GM23338 (cell line): ENCODE results near the gene PKHD1.

Experiments used
- EZH2phosphoT487 ChIP-seq: fragments of 200-600 bp; sonication (generic); IDR thresholded peaks from one replicate; pipeline ENCODE4 v1.8.1; 2018; ENCODE audit warnings: antibody characterized with exemption; ENCODE audit not compliant: unreplicated experiment
- POLR2AphosphoS5 ChIP-seq: IDR thresholded peaks from 2 replicates; pipeline ENCODE4 v1.6.1; 2016; ENCODE audit warnings: antibody characterized with exemption, low read depth
- TF ChIP-seq, protein P1 (sequence below), 2 experiments: fragments of 200-600 bp in 1 of 2; sonication (generic) in 1 of 2; conservative IDR thresholded peaks; 2 replicates each; pipeline versions ENCODE4 v1.5.1 to v1.6.1; 2016 to 2017; ENCODE audit warnings: antibody characterized with exemption in 2 of 2, low read depth in 2 of 2, mild to moderate bottlenecking in 2 of 2, moderate library complexity in 1 of 2
- TF ChIP-seq, protein P2 (sequence below): IDR thresholded peaks from one replicate; pipeline ENCODE4 v1.6.1; 2018; ENCODE audit warnings: antibody characterized with exemption; ENCODE audit not compliant: unreplicated experiment

DNA sequence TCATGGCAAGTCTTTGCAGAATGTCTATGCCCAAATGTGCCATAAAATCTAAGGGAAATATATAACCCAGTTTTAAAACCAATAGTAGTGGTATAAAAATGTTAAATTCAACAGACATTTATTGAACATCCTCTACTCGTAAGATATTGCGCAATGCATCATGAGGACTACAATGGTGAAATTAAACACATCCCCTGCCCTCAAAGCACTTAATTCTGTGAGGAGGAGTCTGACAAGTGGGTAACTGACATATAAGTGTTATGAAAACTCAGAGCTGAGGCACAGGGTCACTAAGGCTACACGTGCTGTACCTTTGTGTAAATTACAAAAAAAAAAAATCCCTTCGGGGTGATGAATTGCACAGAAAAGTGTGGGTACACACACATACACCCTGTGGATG, 6.2 kb downstream of the PKHD1 start:
- TF ChIP-seq, protein P1, sequence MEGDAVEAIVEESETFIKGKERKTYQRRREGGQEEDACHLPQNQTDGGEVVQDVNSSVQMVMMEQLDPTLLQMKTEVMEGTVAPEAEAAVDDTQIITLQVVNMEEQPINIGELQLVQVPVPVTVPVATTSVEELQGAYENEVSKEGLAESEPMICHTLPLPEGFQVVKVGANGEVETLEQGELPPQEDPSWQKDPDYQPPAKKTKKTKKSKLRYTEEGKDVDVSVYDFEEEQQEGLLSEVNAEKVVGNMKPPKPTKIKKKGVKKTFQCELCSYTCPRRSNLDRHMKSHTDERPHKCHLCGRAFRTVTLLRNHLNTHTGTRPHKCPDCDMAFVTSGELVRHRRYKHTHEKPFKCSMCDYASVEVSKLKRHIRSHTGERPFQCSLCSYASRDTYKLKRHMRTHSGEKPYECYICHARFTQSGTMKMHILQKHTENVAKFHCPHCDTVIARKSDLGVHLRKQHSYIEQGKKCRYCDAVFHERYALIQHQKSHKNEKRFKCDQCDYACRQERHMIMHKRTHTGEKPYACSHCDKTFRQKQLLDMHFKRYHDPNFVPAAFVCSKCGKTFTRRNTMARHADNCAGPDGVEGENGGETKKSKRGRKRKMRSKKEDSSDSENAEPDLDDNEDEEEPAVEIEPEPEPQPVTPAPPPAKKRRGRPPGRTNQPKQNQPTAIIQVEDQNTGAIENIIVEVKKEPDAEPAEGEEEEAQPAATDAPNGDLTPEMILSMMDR (conservative IDR thresholded peaks at IDR 0.05; ENCODE audit: low read depth in 2 of 2): no peak
- TF ChIP-seq, protein P2, sequence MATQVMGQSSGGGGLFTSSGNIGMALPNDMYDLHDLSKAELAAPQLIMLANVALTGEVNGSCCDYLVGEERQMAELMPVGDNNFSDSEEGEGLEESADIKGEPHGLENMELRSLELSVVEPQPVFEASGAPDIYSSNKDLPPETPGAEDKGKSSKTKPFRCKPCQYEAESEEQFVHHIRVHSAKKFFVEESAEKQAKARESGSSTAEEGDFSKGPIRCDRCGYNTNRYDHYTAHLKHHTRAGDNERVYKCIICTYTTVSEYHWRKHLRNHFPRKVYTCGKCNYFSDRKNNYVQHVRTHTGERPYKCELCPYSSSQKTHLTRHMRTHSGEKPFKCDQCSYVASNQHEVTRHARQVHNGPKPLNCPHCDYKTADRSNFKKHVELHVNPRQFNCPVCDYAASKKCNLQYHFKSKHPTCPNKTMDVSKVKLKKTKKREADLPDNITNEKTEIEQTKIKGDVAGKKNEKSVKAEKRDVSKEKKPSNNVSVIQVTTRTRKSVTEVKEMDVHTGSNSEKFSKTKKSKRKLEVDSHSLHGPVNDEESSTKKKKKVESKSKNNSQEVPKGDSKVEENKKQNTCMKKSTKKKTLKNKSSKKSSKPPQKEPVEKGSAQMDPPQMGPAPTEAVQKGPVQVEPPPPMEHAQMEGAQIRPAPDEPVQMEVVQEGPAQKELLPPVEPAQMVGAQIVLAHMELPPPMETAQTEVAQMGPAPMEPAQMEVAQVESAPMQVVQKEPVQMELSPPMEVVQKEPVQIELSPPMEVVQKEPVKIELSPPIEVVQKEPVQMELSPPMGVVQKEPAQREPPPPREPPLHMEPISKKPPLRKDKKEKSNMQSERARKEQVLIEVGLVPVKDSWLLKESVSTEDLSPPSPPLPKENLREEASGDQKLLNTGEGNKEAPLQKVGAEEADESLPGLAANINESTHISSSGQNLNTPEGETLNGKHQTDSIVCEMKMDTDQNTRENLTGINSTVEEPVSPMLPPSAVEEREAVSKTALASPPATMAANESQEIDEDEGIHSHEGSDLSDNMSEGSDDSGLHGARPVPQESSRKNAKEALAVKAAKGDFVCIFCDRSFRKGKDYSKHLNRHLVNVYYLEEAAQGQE: no peak
- TF ChIP-seq EZH2phosphoT487 (no peak), POLR2AphosphoS5 (no peak)
